ENCODE measurements around the gene HABP4.

The HABP4 gene

GRCh38 chr9:96449845-96450612, at the start of gene HABP4:
Gene HABP4, plus strand, starts transcription at chr9:96450169. Its CDS starts 111 bp downstream, at chr9:96450280.
- peak; percentile 66 for DNase-seq (ENCODE audit: low read depth, low spot score)

- DNase-seq (ENCODE audit: low read depth, low spot score), result no peak
Measured at GRCh38 chr9:96408409-96409280, 41.3 kb upstream of the HABP4 start.

GRCh38 chr9:96411129-96411838, 38.7 kb upstream of the HABP4 start:
- DNase-seq (ENCODE audit: low read depth, low spot score), result no peak

- no peak for DNase-seq (ENCODE audit: low read depth, low spot score)
Measured at GRCh38 chr9:96412174-96412913, 37.6 kb upstream of the HABP4 start.

GRCh38 chr9:96413302-96414221, 36.4 kb upstream of the HABP4 start:
- DNase-seq (ENCODE audit: low read depth, low spot score), result no peak

- DNase-seq (ENCODE audit: low read depth, low spot score), result peak; percentile 42
Measured at GRCh38 chr9:96417051-96417586, 32.9 kb upstream of the HABP4 start.

- DNase-seq (ENCODE audit: low read depth, low spot score), result no peak
Measured at GRCh38 chr9:96417661-96418082, 32.3 kb upstream of the HABP4 start.

- peak; percentile 91 for DNase-seq (ENCODE audit: low read depth, low spot score)
Measured at GRCh38 chr9:96418083-96418919, 31.7 kb upstream of the HABP4 start, which contains the start of gene ZNF367. Gene ZNF367, minus strand, starts transcription at chr9:96418370. Its CDS starts 338 bp downstream, at chr9:96418032.

GRCh38 chr9:96418920-96419690, 30.9 kb upstream of the HABP4 start:
- no peak for DNase-seq (ENCODE audit: low read depth, low spot score)

- DNase-seq (ENCODE audit: low read depth, low spot score), result no peak
Measured at GRCh38 chr9:96419691-96419969, 30.3 kb upstream of the HABP4 start.

GRCh38 chr9:96420468-96421219, 29.3 kb upstream of the HABP4 start:
- DNase-seq (ENCODE audit: low read depth, low spot score), result no peak

GRCh38 chr9:96423322-96423984, 26.5 kb upstream of the HABP4 start:
- no peak for DNase-seq (ENCODE audit: low read depth, low spot score)

- DNase-seq (ENCODE audit: low read depth, low spot score), result no peak
Measured at GRCh38 chr9:96423985-96424336, 26.0 kb upstream of the HABP4 start.

- DNase-seq (ENCODE audit: low read depth, low spot score), result no peak
Measured at GRCh38 chr9:96425500-96426169, 24.3 kb upstream of the HABP4 start.

GRCh38 chr9:96429732-96430131, 20.2 kb upstream of the HABP4 start:
- no peak for DNase-seq (ENCODE audit: low read depth, low spot score)

GRCh38 chr9:96430377-96430776, 19.6 kb upstream of the HABP4 start:
- no peak for DNase-seq (ENCODE audit: low read depth, low spot score)

GRCh38 chr9:96435345-96435744, 14.6 kb upstream of the HABP4 start:
- no peak for DNase-seq (ENCODE audit: low read depth, low spot score)
